ENCODE measurements around the gene DUOXA2. TPM values are rescaled to one million over a fixed set of nuclear protein-coding genes. Genes with fewer than 3 reads are reported as not detected.

DUOXA2 gene
- total and polyA plus RNA-seq, 11 donors: 0.03 TPM; not detected in 10

DNA sequence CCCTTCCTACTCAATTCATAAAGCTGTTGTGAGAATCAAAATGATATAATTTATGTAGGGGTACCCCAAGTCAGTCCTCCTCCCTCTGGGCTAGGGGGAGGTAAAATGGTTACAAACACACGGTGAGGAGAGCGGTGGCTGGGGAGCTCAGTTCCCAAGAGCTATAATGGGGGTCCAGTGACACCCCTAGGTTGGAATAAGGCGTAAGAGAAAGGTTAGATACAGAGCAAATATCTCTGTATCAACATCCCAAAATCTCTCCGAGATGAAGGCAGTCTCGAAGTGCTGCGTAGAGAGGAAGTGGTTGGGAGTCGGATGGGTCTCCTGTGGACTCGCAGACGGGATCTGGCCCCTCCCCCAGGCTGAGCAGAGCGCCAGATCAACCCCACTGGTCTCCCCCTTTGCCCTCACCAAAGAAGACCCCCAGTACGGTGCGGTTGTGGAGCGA lies 2.0 kb upstream of the DUOXA2 start:
- WGBS, 4 donors: 5 to 8% (median 6%) methylated on average over 13 of the region's 13 CpGs
- peaks cover 47 to 90% (median 67%) of the 10 kb centered on the region in 9 donors for H3K27me3 ChIP-seq
- H3K4me3 ChIP-seq: peak overlapping the region in 3 of 12 donors; percentile 5 to 15 (median 11)

DNA sequence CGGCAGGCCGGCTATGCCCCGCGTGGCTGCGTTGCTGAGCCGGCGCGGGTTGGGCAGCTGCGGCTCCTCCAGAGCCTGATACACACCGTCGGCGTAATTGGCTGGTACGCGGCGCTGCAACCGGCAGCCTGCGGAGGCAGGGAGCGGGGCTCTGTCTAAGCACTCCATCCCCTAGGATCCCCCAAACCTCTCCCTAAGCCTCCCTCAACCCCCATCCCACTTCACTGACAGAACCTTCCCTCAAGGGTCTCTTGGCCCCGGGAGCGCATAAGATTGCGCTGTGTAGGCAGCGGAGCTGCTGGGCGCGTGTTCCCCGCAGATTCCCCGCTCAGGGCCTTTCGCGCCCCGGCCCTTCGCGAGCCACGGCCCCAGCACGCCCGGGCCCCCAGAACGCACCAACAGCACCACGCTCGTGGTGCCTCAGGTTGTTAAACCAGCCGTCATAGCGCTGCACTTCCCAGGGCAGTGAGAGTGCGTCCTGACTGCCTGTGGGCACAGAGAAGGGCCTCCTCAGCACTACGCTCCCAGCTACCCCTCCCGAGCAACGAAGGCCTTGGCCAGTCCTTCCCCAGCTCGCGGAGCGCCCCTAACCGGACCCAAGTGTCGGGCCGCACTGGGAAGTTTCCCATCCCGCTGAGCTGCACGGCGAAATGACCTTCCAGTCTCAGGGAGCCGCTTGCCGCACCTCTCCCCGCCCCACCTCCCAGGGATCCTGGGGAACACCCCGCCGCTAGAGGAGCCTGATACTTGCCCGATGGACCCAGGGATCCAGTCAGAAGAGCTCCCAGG lies 1.3 kb upstream of the DUOXA2 start:
- WGBS, 4 donors: 1 to 3% (median 3%) methylated on average over 25 to 58 of the region's 58 CpGs
- intact Hi-C loops (cut with DNase I): loop anchor here in 3 of 10 donors (10.0 kb wide), 4 partner anchors 48 to 148 kb away; no protein-coding TSS in a partner anchor
- no peak for ATAC-seq

More for the DNA sequence above, 2.0 kb upstream of the DUOXA2 start:
- no peaks in the 10 kb centered on the region for H3K9me3 ChIP-seq
- intact Hi-C loops (cut with DNase I): loop anchor here in 3 of 10 donors (10.0 kb wide), 4 partner anchors 47 to 147 kb away; no protein-coding TSS in a partner anchor
- no peak for ATAC-seq
- no peak overlapping the region for H3K27ac ChIP-seq
- TF ChIP-seq POLR2A (IDR thresholded peaks at IDR 0.05): no peak
- TF ChIP-seq, protein P1, sequence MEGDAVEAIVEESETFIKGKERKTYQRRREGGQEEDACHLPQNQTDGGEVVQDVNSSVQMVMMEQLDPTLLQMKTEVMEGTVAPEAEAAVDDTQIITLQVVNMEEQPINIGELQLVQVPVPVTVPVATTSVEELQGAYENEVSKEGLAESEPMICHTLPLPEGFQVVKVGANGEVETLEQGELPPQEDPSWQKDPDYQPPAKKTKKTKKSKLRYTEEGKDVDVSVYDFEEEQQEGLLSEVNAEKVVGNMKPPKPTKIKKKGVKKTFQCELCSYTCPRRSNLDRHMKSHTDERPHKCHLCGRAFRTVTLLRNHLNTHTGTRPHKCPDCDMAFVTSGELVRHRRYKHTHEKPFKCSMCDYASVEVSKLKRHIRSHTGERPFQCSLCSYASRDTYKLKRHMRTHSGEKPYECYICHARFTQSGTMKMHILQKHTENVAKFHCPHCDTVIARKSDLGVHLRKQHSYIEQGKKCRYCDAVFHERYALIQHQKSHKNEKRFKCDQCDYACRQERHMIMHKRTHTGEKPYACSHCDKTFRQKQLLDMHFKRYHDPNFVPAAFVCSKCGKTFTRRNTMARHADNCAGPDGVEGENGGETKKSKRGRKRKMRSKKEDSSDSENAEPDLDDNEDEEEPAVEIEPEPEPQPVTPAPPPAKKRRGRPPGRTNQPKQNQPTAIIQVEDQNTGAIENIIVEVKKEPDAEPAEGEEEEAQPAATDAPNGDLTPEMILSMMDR (IDR thresholded peaks at IDR 0.05): no peak
- DNase-seq: no peak
- H3K4me1 ChIP-seq: peaks cover 3 to 39% (median 16%) of the 10 kb centered on the region in 12 donors
- no peaks in the 10 kb centered on the region for H3K36me3 ChIP-seq

DNA sequence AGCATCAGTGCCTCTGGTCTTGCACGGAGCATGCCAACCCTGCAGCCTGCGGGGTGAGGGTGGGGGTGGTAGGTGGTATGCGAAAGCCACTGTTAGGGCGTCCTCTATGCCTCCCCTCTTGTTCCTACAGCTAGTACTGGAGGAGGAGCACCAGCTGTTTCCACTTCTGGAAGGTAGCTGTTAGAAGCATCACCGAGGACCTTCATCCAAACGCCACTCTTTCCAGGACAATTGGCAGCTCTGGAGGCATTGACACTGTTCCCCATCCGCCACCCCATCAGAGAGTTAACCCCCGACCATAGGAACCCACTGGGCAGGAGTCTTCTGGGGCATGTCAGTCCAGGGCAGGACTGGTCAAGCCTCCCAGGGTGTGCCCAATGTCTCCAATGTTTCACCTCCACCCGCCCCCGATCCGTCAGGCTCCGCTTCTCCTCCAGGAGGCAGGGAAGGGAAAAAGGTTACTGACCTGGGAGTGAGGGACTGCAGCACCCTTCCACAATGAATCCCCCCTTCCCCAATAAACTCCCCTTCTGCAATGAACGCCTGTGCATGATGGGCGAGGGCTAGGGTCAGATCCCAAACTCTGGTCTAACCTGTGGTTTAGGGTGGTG lies 641 bp upstream of the DUOXA2 start:
- DNase-seq (no peak), ATAC-seq (no peak)
- no peaks in the 10 kb centered on the region for H3K9me3 ChIP-seq
- 7 to 18% (median 14%) methylated on average over 14 of the region's 14 CpGs for WGBS, 4 donors
- no peak for TF ChIP-seq POLR2A (IDR thresholded peaks at IDR 0.05)
- TF ChIP-seq, protein P1 (IDR thresholded peaks at IDR 0.05): no peak
- H3K4me3 ChIP-seq: no peak overlapping the region
- intact Hi-C loops (cut with DNase I): loop anchor here in 3 of 10 donors (10.0 kb wide), 4 partner anchors 49 to 149 kb away; no protein-coding TSS in a partner anchor
- no peak overlapping the region for H3K27ac ChIP-seq
- H3K4me1 ChIP-seq: peaks cover 3 to 48% (median 21%) of the 10 kb centered on the region in 12 donors
- peaks cover 49 to 89% (median 73%) of the 10 kb centered on the region in 9 donors for H3K27me3 ChIP-seq
- H3K36me3 ChIP-seq: no peaks in the 10 kb centered on the region

More for the DNA sequence above, 1.3 kb upstream of the DUOXA2 start:
- Histone ChIP-seq H3K27ac (no peak overlapping the region), H3K36me3 (no peaks in the 10 kb centered on the region), H3K4me3 (peak overlapping the region in 4 of 12 donors; percentile 5 to 17 (median 13)), H3K27me3 (peaks cover 49 to 94% (median 71%) of the 10 kb centered on the region in 9 donors), H3K9me3 (no peaks in the 10 kb centered on the region), H3K4me1 (peaks cover 3 to 46% (median 19%) of the 10 kb centered on the region in 12 donors)
- no peak for TF ChIP-seq POLR2A (IDR thresholded peaks at IDR 0.05)
- TF ChIP-seq, protein P1 (IDR thresholded peaks at IDR 0.05): no peak
- DNase-seq: no peak

DNA sequence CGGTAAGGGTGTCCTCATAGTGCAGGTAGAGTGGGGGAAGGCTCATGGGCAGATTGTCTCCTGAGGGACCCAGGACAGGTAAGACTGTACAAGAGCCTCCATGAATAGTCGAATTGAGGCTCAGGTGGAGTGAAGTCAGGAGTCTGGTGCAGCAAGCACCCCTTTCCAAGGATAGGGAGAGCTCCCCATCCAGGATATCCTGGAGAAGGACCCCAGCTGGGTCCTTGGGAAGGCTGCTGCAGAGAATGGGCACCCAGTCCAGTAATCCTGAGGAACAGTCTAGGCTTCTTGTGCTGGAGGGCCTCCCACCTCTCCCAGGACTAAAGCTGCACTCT lies 592 bp downstream of the DUOXA2 start:
- Histone ChIP-seq H3K36me3 (no peaks in the 10 kb centered on the region), H3K9me3 (no peaks in the 10 kb centered on the region), H3K27me3 (peaks cover 47 to 88% (median 72%) of the 10 kb centered on the region in 9 donors), H3K27ac (no peak overlapping the region), H3K4me3 (peak overlapping the region in 4 of 12 donors; percentile 13 to 29 (median 21)), H3K4me1 (peaks cover 3 to 48% (median 21%) of the 10 kb centered on the region in 12 donors)
- TF ChIP-seq, protein P1 (IDR thresholded peaks at IDR 0.05): no peak
- no peak for TF ChIP-seq POLR2A (IDR thresholded peaks at IDR 0.05)
- 11 to 23% (median 16%) methylated on average over 2 of the region's 2 CpGs for WGBS, 4 donors
- intact Hi-C loops (cut with DNase I): loop anchor here in 5 of 10 donors (5.0 to 10.0 kb wide), 7 partner anchors 50 to 150 kb away; no protein-coding TSS in a partner anchor
- DNase-seq: no peak
- no peak for ATAC-seq
